Uterus (tissue), 2 donors: Measurements from ENCODE around the gene POLRMT.

Source experiments
- POLR2A ChIP-seq, 2 donors: fragments of 450-650 bp; IDR thresholded peaks; one replicate each; pipeline ENCODE4 v1.6.1; 2016; ENCODE audit warnings: antibody characterized with exemption in 2 of 2, mild to moderate bottlenecking in 1 of 2, moderate library complexity in 1 of 2
- TF ChIP-seq, protein P1 (sequence below), 4 experiments: fragments of 200-600 bp in 2 of 4; fragments of 450-650 bp in 2 of 4; sonication (generic) in 2 of 4; IDR thresholded peaks; one replicate each; pipeline ENCODE4 v1.5.1; 2016 to 2019; ENCODE audit warnings: antibody characterized with exemption in 4 of 4, mild to moderate bottlenecking in 2 of 4, moderate library complexity in 1 of 4

DNA sequence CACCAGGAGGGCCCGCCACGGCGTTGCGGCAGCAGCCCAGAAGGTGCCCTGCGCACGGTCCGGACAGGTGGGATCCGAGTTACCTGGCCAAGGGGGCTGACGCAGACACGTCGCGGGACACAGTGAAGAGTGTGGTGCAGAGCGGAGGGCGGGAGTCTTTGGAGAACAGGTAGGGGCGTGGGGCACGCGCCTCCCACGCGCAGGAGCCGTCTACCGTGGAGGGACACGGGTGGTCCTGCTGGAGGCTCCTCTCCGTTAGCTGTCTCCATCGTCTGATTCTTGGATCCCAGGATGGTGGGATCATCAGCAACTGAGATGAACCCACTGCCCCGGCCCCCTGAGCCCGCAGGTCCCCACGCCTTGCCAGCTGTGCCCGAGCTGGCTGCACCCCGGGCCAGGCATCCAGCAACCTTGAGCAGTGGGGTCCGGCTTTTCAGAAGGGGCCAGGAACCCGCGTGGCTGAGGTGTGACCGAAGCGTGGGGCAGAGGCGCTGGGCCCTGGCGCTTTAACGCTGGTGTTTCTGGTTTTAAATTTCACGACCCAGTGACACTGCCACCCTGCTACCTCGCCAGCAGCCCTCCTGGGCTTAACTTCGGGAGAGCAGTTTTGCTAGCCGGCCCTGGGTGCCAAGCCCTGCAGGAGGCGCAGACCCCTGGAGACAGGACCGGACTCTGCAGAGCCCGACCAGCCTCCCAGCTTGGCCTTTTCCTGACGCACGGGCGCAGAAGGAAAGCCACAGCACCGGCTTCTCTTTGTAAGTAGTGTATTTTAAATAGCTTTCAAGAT, 13.6 kb upstream of the POLRMT start:
- TF ChIP-seq, protein P1, sequence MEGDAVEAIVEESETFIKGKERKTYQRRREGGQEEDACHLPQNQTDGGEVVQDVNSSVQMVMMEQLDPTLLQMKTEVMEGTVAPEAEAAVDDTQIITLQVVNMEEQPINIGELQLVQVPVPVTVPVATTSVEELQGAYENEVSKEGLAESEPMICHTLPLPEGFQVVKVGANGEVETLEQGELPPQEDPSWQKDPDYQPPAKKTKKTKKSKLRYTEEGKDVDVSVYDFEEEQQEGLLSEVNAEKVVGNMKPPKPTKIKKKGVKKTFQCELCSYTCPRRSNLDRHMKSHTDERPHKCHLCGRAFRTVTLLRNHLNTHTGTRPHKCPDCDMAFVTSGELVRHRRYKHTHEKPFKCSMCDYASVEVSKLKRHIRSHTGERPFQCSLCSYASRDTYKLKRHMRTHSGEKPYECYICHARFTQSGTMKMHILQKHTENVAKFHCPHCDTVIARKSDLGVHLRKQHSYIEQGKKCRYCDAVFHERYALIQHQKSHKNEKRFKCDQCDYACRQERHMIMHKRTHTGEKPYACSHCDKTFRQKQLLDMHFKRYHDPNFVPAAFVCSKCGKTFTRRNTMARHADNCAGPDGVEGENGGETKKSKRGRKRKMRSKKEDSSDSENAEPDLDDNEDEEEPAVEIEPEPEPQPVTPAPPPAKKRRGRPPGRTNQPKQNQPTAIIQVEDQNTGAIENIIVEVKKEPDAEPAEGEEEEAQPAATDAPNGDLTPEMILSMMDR (IDR thresholded peaks at IDR 0.05) = no peak
- TF ChIP-seq POLR2A (IDR thresholded peaks at IDR 0.05) = no peak
